ENCODE data around the gene KCTD16.

The KCTD16 gene

DNA sequence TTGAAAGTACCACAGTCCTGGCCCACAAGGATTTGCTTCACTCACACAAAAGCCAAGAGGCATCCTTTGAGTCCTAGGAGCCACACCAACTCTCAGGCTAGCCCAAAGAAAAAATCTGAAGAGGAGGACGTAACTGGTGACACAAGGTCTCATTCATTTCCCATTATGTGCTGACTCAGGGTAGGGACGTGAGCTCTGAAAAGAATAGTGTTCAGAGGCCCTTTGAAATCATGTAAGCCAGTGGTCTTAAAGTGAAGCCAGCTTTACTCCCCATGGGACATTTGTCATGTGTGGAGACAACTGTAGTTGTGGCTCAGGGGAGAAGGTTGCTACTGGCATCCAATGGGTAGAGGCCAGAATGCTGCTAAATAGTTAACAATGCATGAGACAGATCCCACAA, 332.4 kb downstream of the KCTD16 start:
- CTCF ChIA-PET, result no interaction called here
- no peak for TF ChIP-seq L3MBTL2 (conservative IDR thresholded peaks at IDR 0.05)
- no peak for TF ChIP-seq ELF4 (IDR thresholded peaks at IDR 0.05)
- POLR2A ChIA-PET, result no interaction called here
- DNase-seq (ENCODE audit: extremely low spot score), result no peak

DNA sequence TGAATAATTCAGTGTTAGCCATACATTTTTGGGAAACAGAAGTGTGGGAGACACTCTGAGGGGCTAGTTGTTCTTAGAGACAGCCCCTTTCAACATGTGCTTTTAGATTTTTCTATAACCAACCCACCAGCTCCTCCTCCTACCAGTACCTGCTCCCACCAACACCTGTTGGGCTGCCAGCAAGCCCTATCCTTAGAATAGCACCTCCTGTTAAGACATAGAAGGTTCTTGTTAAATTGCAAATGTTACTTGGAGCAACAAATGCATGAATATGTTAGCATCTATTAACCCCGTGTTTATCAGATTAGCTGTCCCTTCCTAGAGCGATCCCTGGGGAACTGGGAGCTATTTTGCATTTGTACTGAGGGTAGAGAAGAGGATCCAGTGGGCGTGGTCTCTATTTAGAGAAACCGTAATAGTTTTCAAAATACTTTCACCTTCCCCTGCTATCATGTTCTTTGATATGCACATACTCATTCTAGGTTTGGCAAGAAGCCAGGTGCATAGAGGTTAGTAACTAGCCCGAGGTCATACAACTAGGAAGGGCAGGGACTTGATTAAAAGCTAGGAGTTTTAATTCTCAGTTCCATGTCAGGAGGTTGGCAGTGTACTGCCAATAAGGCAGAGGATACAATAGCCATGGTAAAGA, 334.4 kb downstream of the KCTD16 start:
- no peak for DNase-seq (ENCODE audit: extremely low spot score)
- CTCF ChIA-PET, result no interaction called here
- no peak for TF ChIP-seq L3MBTL2 (conservative IDR thresholded peaks at IDR 0.05)
- no peak for TF ChIP-seq FOXA1 (IDR thresholded peaks at IDR 0.05)
- no peak for TF ChIP-seq ELF4 (IDR thresholded peaks at IDR 0.05)
- no peak for TF ChIP-seq FOXM1 (IDR thresholded peaks at IDR 0.05; ENCODE audit: borderline replicate concordance)
- TF ChIP-seq NFRKB (IDR thresholded peaks at IDR 0.05), result no peak
- TF ChIP-seq FOXK2 (IDR thresholded peaks at IDR 0.05), result no peak
- TF ChIP-seq PKNOX1 (IDR thresholded peaks at IDR 0.05), result no peak
- TF ChIP-seq SP1 (IDR thresholded peaks at IDR 0.05), result no peak
- no peak for TF ChIP-seq ZNF384 (IDR thresholded peaks at IDR 0.05)
- no peak for TF ChIP-seq CTBP1 (IDR thresholded peaks at IDR 0.05; ENCODE audit: borderline replicate concordance)
- no peak for TF ChIP-seq HDGF (IDR thresholded peaks at IDR 0.05; ENCODE audit: borderline replicate concordance)
- no peak for TF ChIP-seq LEF1 (IDR thresholded peaks at IDR 0.05; ENCODE audit: borderline replicate concordance)
- TF ChIP-seq BHLHE40 (IDR thresholded peaks at IDR 0.05; ENCODE audit: borderline replicate concordance), result no peak
- TF ChIP-seq ARNT (IDR thresholded peaks at IDR 0.05), result no peak
- TF ChIP-seq SUZ12 (IDR thresholded peaks at IDR 0.05), result no peak
- no peak for TF ChIP-seq TARDBP (IDR thresholded peaks at IDR 0.05)
- POLR2A ChIA-PET, result no interaction called here

- TF ChIP-seq TARDBP (IDR thresholded peaks at IDR 0.05) (no peak), ZNF384 (IDR thresholded peaks at IDR 0.05) (no peak)
- no peak for DNase-seq (ENCODE audit: extremely low spot score)
- ChIA-PET CTCF (no interaction called here), POLR2A (no interaction called here)
These were observed 340.3 kb downstream of the KCTD16 start for GRCh38 chr5:144510845-144511579.

GRCh38 chr5:144511580-144512072, 341.0 kb downstream of the KCTD16 start:
- CTCF ChIA-PET, result no interaction called here

DNA sequence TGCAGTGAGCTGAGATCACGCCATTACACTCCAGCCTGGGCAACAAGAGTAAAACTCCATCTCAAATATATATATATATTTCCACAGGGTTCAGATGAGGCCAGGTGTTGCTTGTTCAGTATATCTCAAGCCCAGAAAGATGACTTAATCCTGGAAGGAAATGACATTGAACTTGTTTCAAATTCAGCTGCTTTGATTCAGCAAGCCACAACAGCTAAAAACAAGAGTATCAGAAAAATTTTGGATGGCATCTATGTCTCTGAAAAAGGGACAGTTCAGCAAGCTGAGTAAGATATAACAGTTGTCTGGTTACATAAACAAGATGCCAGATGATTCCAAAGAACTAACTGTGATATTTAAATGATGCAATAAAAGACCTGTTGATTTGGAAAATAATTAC, 352.0 kb downstream of the KCTD16 start:
- POLR2A ChIA-PET, result no interaction called here
- CTCF ChIA-PET, result no interaction called here
- DNase-seq (ENCODE audit: extremely low spot score), result no peak
- TF ChIP-seq L3MBTL2 (conservative IDR thresholded peaks at IDR 0.05) (no peak), TARDBP (IDR thresholded peaks at IDR 0.05) (no peak), BHLHE40 (IDR thresholded peaks at IDR 0.05; ENCODE audit: borderline replicate concordance) (no peak), CTBP1 (IDR thresholded peaks at IDR 0.05; ENCODE audit: borderline replicate concordance) (no peak), ARNT (IDR thresholded peaks at IDR 0.05) (no peak), FOXA1 (IDR thresholded peaks at IDR 0.05) (no peak), PKNOX1 (IDR thresholded peaks at IDR 0.05) (no peak), HDGF (IDR thresholded peaks at IDR 0.05; ENCODE audit: borderline replicate concordance) (no peak), LEF1 (IDR thresholded peaks at IDR 0.05; ENCODE audit: borderline replicate concordance) (no peak)

More at GRCh38 chr5:144511580-144512072, 341.0 kb downstream of the KCTD16 start:
- TF ChIP-seq SUZ12 (IDR thresholded peaks at IDR 0.05), result no peak
- TF ChIP-seq PKNOX1 (IDR thresholded peaks at IDR 0.05), result no peak
- TF ChIP-seq TARDBP (IDR thresholded peaks at IDR 0.05), result no peak
- TF ChIP-seq FOXM1 (IDR thresholded peaks at IDR 0.05; ENCODE audit: borderline replicate concordance), result no peak
- no peak for TF ChIP-seq ELF4 (IDR thresholded peaks at IDR 0.05)
- no peak for TF ChIP-seq FOXA1 (IDR thresholded peaks at IDR 0.05)
- TF ChIP-seq NFRKB (IDR thresholded peaks at IDR 0.05), result no peak
- TF ChIP-seq CTBP1 (IDR thresholded peaks at IDR 0.05; ENCODE audit: borderline replicate concordance), result no peak
- no peak for TF ChIP-seq ARNT (IDR thresholded peaks at IDR 0.05)
- no peak for DNase-seq (ENCODE audit: extremely low spot score)
- POLR2A ChIA-PET, result no interaction called here

DNA sequence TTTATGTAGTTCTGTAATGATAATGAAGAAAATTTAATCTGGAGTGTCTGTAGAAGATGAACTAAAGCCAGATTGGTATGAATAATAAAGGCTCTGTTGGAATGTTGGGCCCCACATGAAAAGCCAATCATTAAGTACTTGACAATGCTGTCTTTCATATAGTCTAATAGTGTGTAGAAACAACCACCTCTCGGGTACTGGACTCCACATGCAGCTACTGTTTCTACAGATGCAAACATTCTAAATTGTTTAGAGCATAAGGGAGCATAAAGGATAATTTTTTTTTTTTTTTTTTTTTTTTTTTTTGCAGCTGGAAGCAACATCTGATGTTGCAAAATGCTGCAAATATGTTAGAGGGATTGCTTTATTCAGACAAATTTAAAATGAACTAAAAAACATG, 354.3 kb downstream of the KCTD16 start:
- POLR2A ChIA-PET, result no interaction called here
- CTCF ChIA-PET, result no interaction called here
- TF ChIP-seq TARDBP (IDR thresholded peaks at IDR 0.05) (no peak), ARNT (IDR thresholded peaks at IDR 0.05) (no peak), LEF1 (IDR thresholded peaks at IDR 0.05; ENCODE audit: borderline replicate concordance) (no peak), FOXA1 (IDR thresholded peaks at IDR 0.05) (no peak), BHLHE40 (IDR thresholded peaks at IDR 0.05; ENCODE audit: borderline replicate concordance) (no peak), SUZ12 (IDR thresholded peaks at IDR 0.05) (no peak), ELF4 (IDR thresholded peaks at IDR 0.05) (no peak), HDGF (IDR thresholded peaks at IDR 0.05; ENCODE audit: borderline replicate concordance) (no peak), ZNF384 (IDR thresholded peaks at IDR 0.05) (no peak), NFRKB (IDR thresholded peaks at IDR 0.05) (no peak), FOXM1 (IDR thresholded peaks at IDR 0.05; ENCODE audit: borderline replicate concordance) (no peak), CTBP1 (IDR thresholded peaks at IDR 0.05; ENCODE audit: borderline replicate concordance) (no peak), SP1 (IDR thresholded peaks at IDR 0.05) (no peak), FOXK2 (IDR thresholded peaks at IDR 0.05) (no peak), PKNOX1 (IDR thresholded peaks at IDR 0.05) (no peak)
- no peak for DNase-seq (ENCODE audit: extremely low spot score)
